Measurements from ENCODE around the gene PCDH9. TPM values are rescaled to one million over a fixed set of nuclear protein-coding genes. Genes with fewer than 3 reads are reported as not detected.

Gene PCDH9, protein sequence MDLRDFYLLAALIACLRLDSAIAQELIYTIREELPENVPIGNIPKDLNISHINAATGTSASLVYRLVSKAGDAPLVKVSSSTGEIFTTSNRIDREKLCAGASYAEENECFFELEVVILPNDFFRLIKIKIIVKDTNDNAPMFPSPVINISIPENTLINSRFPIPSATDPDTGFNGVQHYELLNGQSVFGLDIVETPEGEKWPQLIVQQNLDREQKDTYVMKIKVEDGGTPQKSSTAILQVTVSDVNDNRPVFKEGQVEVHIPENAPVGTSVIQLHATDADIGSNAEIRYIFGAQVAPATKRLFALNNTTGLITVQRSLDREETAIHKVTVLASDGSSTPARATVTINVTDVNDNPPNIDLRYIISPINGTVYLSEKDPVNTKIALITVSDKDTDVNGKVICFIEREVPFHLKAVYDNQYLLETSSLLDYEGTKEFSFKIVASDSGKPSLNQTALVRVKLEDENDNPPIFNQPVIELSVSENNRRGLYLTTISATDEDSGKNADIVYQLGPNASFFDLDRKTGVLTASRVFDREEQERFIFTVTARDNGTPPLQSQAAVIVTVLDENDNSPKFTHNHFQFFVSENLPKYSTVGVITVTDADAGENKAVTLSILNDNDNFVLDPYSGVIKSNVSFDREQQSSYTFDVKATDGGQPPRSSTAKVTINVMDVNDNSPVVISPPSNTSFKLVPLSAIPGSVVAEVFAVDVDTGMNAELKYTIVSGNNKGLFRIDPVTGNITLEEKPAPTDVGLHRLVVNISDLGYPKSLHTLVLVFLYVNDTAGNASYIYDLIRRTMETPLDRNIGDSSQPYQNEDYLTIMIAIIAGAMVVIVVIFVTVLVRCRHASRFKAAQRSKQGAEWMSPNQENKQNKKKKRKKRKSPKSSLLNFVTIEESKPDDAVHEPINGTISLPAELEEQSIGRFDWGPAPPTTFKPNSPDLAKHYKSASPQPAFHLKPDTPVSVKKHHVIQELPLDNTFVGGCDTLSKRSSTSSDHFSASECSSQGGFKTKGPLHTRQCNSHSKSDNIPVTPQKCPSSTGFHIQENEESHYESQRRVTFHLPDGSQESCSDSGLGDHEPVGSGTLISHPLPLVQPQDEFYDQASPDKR (N-terminal part only)
- 4.2 TPM for total RNA-seq
- long read RNA-seq, full-length matches to known transcripts = 3 of 7 reads
- long read RNA-seq, partial matches to known transcripts = 0 of 7 reads
- long read RNA-seq, other reads (novel, unspliced or antisense) = 4 of 7 reads

DNA sequence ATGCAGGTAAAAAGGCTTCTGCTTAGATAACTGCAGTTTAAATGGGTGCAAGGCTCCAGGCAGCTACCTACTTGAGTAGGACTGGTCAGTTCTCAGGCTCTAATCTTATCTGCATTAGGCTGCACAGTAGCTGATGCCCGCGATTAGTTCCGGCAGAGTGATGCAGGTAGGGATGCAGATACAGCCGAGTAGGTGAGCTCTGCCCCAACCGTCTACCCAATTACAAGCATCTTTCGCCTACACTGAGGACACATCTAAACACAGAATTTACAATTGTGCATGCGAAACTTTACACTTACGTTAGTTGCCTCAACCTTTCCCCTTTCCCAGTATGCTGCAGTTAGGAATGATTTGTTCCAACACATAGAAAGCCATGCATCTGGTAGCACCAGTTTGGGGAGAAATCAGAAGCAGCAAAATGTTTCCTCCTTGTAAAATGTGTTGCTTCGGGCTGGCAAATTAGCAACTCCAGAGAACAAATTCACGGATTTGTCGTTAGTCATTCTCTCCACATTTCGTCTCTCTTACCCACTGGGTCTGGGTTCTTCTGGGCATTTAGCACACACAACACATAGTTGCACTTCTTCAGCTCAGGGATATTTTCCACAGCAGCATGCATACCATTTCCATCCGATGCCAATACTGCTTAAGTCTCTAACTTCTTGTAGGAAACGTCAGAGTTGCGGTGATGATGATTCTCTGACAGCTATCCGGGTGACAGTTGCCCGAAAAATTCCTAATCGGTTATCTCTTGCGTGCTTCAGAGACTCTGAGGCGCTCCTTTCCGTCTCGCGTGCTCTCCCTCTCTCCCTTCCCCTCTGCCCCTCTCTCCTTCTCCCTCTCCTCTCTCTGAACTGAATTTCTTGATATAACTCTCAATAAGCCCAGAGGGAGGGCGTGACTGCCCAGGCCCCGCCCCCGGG is at the start of gene PCDH9:
PCDH9 (minus strand) TSS at position 856 of the 923 bp plus-strand sequence. CDS start 1,896 bp downstream, outside the sequence.
- no peak for DNase-seq (ENCODE audit: low spot score)

DNA sequence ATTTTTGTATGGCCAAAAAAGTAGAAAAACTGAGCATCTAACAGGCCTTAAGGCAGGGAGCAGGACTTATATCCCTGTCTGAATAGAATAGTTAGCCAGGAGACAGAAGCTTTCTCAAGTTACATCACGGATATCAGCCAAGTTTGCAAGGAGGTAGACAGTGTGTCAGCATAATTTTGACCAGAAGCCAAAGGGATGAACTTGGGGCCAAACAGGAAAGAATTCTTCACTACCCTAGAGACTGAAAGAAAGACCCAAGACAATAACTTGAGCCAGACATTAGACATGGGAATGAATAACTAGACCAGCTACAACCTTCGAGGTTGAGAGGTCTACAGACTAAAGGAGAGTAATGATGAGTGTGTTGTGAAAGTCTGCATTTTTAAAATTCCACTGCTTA is 48.1 kb upstream of the PCDH9 start:
- no peak for DNase-seq (ENCODE audit: low spot score)

DNA sequence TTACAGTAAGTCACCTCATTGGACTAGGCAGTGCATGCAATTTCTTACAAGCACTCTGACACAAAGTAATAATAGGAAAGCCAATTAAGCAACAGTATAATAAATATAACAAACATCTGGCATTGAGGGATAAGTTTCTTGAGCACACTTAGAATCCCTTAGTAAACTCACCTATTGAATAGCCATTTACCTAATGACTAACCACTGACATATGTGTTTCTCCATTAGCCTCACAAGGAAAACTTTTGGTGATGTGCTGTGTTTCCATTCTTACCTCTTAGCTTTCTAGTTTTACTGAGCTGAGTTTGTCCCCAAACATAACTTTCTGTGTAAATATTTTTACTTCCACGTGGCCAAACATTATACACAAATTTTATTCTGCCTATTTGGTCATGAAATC is 47.4 kb upstream of the PCDH9 start:
- DNase-seq (ENCODE audit: low spot score) = no peak

DNA sequence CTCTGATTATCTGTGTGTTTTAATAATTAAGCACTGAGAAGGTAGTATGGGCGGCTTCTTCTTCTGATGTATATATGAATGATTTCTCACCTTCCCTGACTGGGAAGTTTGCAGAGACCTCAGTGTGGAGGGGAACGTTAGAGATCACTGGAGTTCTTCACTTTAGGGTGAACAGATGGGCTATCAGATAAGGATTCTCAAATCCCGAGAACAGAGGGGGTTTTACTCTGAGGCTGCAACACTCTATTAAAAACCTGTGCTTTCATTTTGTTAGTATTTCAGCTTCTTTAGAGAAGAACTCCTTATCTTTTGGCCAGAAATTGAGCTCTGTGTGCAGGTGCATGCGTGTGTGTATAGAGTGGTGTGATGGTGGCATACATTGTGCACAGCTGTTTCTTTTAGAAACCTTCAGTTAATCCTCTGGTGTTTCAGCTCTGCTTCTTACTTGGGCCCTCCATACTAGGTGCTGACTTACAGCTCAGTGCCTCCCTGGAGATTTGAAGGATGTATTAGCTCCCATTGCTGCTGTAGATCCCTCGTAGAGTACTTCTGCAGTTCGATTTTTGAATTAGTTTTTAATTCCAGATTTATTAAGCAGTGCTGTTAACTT is 45.3 kb upstream of the PCDH9 start:
- DNase-seq (ENCODE audit: low spot score) = no peak

DNA sequence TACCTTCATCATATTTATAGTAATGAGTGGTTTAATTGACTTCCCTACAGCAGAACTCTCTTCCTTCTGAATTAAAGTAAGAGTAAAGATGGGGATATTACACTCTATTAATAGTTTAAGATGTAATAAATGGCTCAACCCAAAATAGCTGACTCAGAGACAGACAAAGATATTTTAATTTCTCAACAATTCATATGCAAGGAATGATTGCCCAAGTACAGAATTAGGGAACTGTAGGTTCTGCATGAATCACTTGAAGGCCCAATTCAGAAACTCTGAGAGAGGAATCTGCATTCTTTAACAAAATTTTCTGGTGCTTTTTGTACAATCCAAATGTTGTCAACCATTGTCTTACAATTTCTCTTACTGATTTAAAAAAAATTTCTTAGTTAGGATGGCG is 42.9 kb upstream of the PCDH9 start:
- no peak for DNase-seq (ENCODE audit: low spot score)

DNA sequence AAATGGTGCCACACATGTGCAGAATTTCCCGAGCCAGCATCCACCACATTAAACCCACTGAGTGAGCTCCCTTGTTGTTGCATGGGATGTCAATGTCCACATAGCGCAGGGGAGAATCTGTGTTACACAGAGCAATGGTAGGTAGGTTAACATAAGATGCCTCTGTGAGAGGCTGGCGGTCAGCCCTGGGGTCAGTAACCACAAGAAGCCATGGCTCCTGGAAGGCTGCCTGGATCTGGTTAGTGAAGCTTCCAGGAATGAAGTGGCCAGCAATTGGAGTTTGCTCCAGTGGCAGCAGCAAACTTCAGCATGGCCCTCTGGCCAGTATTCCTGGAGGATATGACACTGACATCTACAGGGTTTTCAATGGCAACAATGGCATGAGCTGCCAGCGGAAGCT is 37.0 kb upstream of the PCDH9 start:
- no peak for DNase-seq (ENCODE audit: low spot score)

DNA sequence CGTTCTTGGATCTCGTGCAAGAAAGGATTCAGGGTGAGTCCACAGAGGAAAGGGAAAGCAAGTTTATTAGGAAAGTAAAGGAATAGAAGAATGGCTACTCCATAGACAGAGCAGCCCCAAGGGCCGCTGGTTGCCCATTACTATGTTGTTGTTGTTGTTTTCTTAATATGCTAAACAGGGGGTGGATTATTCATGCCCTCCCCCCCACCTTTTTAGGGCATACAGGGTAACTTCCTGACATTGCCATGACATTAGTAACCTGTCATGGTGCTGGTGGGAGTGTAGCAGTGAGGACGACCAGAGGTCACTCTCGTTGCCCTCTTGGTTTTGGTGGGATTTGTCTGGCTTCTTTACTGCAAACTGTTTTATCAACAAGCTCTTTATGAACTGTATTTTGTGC is 29.1 kb upstream of the PCDH9 start:
- DNase-seq (ENCODE audit: low spot score) = no peak

DNA sequence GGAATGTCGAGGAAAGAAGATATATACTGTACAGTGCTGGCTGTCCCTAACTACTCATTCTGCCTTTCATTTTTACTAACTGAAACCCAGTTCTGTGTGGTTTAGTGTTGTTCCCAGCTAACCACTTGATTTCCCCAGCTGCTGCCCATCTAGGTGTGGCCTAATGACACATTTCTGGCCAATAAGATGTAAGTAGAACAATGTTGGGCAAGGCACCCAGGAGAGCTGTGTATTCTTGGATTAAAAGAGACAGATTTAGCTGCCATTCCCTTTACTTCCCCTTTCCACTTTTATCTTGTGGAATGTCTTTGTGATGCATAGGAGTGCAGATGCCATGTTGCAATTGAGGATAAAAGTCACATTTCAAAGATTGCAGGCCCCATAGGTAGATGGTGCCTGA is 28.3 kb upstream of the PCDH9 start:
- no peak for DNase-seq (ENCODE audit: low spot score)

DNA sequence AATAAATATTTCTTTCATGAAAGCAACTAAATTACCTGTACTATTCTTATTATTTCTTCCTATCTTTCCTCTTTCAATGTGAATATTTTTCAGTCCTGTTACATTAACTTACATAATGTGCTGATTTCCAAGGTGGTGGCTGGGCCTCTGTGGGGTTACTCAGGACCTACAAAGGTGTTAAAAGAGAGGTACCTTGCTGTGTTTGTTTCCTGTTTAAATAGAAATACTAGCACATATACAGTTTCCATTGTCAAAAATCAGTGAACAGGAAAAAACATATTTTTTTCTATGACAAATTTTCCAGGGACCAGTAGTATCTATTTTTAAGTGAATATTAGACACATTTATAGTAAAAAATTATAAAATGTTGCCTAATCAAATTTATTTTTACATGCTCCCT is 8.7 kb upstream of the PCDH9 start:
- no peak for DNase-seq (ENCODE audit: low spot score)

DNA sequence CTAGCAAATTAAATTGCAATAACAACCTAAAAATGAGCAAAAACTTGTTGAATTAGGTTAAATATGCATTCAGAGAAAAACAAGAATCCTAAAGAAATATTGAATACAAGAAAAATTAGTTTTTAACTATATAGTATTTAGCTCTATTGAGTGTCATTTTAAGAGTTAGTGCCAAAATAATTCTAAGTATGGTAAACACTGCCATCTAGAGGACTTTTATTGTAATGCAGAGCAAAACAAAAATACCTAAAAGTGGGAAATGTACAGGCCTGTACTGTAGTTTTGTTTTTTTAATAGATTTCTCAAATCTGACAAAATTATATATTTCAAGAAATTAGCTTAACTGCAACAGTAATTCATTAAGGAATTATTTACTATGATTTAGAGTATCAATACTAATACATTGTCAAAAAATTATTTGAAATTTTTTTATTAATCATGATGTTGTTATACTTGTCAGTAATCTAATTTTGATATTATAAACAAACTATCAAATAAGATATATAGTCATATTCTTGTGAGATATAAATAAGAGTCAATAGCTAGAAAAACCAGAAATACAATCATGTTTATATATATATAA is 8.2 kb upstream of the PCDH9 start:
- DNase-seq (ENCODE audit: low spot score) = no peak

DNA sequence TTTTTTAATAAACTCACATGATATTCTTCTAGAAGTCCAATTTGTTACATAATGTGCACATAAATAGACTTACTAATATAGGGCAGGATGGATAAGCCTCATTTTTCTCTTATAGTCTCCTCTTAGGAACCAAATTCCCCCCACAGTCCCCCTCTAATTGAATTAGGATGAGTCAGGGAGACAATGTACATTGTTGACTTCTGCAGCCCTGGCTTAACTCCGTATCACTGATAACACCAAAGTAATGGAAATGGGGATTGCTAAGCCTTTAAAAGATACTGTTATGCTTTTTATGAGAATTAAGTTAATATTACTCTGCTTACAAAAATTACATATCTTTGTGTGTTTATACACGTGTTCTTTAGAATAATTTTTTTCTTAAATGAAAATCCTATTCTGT is 5.1 kb upstream of the PCDH9 start:
- no peak for DNase-seq (ENCODE audit: low spot score)

DNA sequence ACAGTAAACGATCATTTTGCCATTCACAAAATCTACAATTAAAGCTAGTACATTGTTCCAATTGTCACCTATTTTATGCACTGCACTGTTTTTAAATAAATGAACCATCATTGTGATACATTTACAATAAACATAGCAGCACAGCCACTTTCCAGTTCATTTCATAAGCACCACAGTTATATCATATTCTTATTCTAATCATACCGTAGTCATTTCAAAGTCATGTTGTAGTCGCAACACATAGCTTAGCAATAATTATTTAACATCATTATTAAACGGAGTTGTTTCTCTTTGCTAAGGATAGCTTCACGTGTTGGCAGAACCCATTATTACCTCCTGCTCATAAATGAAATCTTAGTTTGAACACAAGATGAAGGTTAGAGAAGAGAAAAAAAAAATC is 2.2 kb upstream of the PCDH9 start:
- DNase-seq (ENCODE audit: low spot score) = no peak

DNA sequence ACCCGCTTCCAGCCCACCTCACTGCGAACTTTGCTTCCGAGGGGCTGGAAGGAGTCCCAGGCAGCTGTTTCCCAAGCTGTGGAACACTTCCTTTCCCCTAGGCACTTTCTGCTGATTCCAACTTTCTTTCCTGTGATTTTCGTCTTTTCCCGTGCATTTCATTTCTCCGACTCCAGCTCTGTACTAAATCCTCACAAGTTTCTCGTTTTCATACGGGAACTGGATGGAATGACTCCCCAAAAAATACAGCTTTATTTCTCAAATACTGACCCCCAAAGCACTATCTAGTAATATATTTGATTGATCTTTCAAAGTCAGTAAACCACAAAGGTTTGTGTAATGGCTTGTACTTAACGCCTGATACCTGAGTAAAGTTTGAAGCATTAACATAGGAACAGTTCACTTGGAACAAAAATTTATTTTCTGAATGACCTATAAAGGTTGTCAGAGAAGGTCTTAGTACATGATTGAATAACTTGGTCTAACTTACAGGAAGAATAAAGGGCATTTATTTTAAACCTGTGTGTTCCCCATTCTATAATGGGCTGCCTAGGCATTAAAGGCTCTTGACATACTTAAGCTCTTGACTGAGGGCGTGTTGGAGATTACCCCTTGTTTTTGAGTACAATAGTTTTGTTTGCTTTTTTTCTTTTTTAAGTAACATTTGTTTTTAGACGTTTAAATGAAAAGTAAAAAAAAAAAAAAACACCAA is 1.3 kb upstream of the PCDH9 start:
- no peak for DNase-seq (ENCODE audit: low spot score)

DNA sequence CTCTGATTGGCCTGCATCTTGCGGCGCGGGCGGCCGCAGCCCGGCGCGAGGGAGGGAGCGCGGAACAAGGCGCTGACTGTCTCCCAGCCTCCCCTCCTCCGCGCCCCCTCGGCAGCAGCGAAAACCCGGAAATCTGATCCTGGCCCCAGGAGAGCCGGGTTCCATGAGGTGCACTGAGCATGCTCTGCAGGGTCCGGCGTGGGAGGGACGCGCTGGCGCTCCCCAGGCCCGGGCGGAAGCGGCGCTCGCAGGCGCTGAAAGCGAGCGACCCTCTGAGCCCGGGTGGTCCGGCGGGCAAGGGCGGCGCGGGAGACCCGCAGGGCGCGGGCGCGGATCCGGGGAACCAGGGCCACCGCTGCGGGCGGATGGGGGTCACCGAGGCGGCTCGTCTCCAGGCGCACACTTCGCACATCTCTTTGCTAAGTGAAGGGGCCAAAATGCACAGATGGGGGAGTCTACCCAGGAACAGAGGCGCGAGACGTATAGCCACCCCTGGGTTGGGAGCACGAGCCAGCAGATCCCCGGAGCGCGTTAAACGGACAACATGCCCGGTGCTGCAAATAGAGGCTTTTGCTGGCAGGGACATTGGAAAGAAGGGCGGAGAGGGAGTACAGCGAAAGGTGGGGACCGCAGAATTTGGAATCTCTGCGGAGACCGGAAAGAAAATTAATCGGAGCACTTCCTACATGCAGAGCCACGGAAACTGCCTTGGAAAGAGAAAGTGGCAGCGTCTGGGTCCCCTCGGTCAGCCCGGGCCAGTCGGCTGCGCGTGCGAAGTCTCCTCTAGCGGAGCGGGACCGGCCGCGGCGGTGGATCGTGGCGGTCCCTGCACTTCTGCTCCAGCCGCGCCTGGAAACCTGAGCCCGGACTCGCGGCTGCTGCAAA is 510 bp upstream of the PCDH9 start:
- DNase-seq (ENCODE audit: low spot score) = peak; percentile 96

DNA sequence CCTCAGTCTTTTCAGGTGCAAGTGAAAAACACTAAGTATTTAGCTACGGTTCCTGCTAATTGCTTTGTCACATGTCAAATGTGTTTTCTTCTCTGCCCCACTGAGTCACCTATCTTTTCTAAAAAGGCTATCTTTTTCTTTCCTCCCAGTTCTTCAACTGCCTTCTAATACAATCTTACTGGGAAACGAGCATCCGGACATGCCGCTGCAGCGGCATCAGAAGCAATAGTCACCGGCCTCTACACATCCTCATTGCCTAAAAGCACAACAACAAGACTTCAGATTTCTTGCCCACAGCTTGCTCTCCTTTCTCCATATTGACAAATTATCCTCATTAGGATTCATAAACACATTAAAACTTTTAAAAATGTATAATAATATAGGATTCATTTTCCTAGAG is 1.2 kb downstream of the PCDH9 start:
- no peak for DNase-seq (ENCODE audit: low spot score)

DNA sequence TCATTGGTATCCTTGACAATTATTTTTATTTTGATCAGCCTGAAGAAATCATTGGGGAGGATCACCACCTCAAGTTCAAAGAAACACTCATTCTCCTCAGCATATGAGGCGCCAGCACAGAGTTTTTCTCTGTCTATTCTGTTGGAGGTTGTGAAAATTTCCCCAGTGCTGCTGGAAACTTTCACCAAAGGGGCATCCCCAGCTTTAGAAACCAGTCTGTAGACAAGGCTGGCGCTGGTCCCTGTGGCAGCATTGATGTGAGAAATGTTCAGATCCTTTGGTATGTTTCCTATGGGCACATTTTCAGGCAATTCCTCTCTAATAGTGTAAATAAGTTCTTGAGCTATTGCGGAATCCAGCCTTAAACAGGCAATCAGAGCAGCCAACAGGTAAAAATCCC is 2.1 kb downstream of the PCDH9 start:
- DNase-seq (ENCODE audit: low spot score) = no peak

DNA sequence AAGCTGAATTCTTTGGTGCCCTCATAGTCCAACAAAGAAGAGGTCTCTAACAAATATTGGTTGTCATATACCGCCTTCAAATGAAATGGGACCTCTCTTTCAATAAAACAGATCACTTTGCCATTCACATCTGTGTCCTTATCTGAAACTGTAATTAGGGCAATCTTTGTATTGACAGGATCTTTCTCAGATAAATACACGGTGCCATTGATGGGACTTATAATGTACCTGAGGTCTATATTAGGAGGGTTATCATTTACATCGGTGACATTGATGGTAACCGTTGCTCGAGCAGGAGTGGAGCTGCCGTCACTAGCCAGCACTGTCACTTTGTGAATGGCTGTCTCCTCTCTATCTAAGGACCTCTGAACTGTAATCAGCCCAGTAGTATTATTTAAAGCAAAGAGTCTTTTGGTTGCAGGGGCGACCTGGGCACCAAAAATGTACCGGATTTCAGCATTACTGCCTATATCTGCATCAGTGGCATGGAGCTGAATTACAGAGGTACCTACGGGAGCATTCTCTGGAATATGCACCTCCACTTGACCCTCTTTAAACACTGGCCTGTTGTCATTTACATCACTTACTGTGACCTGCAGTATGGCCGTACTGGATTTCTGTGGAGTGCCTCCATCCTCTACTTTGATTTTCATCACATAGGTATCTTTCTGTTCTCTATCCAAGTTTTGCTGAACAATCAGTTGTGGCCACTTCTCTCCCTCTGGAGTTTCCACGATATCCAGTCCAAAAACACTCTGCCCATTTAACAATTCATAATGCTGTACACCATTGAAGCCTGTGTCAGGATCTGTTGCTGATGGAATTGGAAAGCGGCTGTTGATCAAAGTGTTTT is 2.8 kb downstream of the PCDH9 start:
- no peak for DNase-seq (ENCODE audit: low spot score)
